Endothelial cell of umbilical vein (primary cell): ENCODE results near the gene COLQ. TPM values are rescaled to one million over a fixed set of nuclear protein-coding genes. Genes with fewer than 3 reads are reported as not detected.

ENCODE experiments used
- BruUV-seq: library from RNA; stranded (reverse); fragments of 400-500 nt; replicated peaks from 2 replicates; lab custom pipeline; 2021; lab: Mats Ljungman, UMichigan
- CTCF ChIA-PET: fragments of 300-600, 350-600 bp; sonication (Branson Sonifier 250); formaldehyde crosslinking; loops from one replicate; lab custom pipeline; 2021; ENCODE audit warnings: antibody characterized with exemption, inconsistent platforms; lab: Charles Lee
- POLR2A ChIA-PET: fragments of 300-600, 350-600 bp; sonication (Branson Sonifier 250); formaldehyde crosslinking; loops from one replicate; lab custom pipeline; 2021; ENCODE audit warnings: antibody characterized with exemption, inconsistent platforms; lab: Charles Lee
- DNase-seq: peaks from one replicate; pipeline ENCODE4 v3.0.0-alpha.2; 2011; ENCODE audit warnings: low read depth, low spot score
- FAIRE-seq: peaks from 2 replicates; lab custom pipeline; 2011; peaks lifted over from hg19 to GRCh38; lab: Jason Lieb, UNC
- H2AFZ ChIP-seq: 2 replicates; pipeline ENCODE4 v1.6.0; 2012; ENCODE audit warnings: low read depth, low read length, control low read depth, inconsistent platforms
- H3K27ac ChIP-seq: 2 replicates; pipeline ENCODE4 v1.5.1; 2011; ENCODE audit warnings: low read depth, mild to moderate bottlenecking, control low read depth, low read length, moderate library complexity; ENCODE audit not compliant: insufficient read depth
- H3K27me3 ChIP-seq, 2 experiments: 2 replicates each; pipeline versions ENCODE4 v1.6.0 to v1.6.1; 2011; ENCODE audit warnings: low read length in 2 of 2, mixed read lengths in 1 of 2; ENCODE audit not compliant: control insufficient read depth in 2 of 2, insufficient read depth in 2 of 2
- H3K36me3 ChIP-seq, 2 experiments: 2 replicates in 1 of 2; 3 replicates in 1 of 2; pipeline ENCODE4 v1.5.1; 2011; ENCODE audit warnings: low read length in 2 of 2, mild to moderate bottlenecking in 1 of 2, moderate library complexity in 1 of 2; ENCODE audit not compliant: control insufficient read depth in 2 of 2, insufficient read depth in 2 of 2; ENCODE audit errors: extremely low read depth in 1 of 2
- H3K4me1 ChIP-seq: 3 replicates; pipeline ENCODE4 v1.5.1; 2011; ENCODE audit warnings: mild to moderate bottlenecking, low read length; ENCODE audit not compliant: control insufficient read depth, insufficient read depth; ENCODE audit errors: extremely low read depth
- H3K4me2 ChIP-seq: 2 replicates; pipeline ENCODE4 v1.6.1; 2011; ENCODE audit warnings: low read length, control low read depth, mixed read lengths; ENCODE audit not compliant: insufficient read depth
- H3K4me3 ChIP-seq, 3 experiments: fragments of 200-600 bp in 1 of 3; sonication (generic), shearing (Covaris generic) in 1 of 3; replicated peaks in 1 of 3; 2 replicates each; pipeline ENCODE4 v1.5.1; 2011 to 2016; ENCODE audit warnings: control low read depth in 3 of 3, low read length in 3 of 3, mild to moderate bottlenecking in 2 of 3, inconsistent platforms in 1 of 3, low read depth in 1 of 3, moderate library complexity in 1 of 3; ENCODE audit not compliant: insufficient read depth in 1 of 3
- H3K79me2 ChIP-seq: 2 replicates; pipeline ENCODE4 v1.6.0; 2012; ENCODE audit warnings: low read length, inconsistent platforms; ENCODE audit not compliant: control insufficient read depth, insufficient read depth
- H3K9ac ChIP-seq: replicated peaks from 2 replicates; pipeline ENCODE3; 2011; ENCODE audit warnings: low read length, control low read depth; ENCODE audit not compliant: insufficient read depth; ENCODE audit errors: extremely low read depth
- H3K9me1 ChIP-seq: replicated peaks from 3 replicates; pipeline ENCODE4 v1.6.0; 2011; ENCODE audit warnings: mild to moderate bottlenecking, low read length; ENCODE audit not compliant: control insufficient read depth, insufficient read depth; ENCODE audit errors: extremely low read depth
- H3K9me3 ChIP-seq: replicated peaks from 2 replicates; pipeline ENCODE4 v1.5.1; 2012; ENCODE audit warnings: low read length, inconsistent platforms; ENCODE audit not compliant: control insufficient read depth, insufficient read depth
- H4K20me1 ChIP-seq: replicated peaks from 2 replicates; pipeline ENCODE3; 2011; ENCODE audit warnings: mild to moderate bottlenecking, low read length; ENCODE audit not compliant: control insufficient read depth, insufficient read depth; ENCODE audit errors: extremely low read depth
- EZH2 ChIP-seq: IDR thresholded peaks from 2 replicates; pipeline ENCODE4 v1.6.1; 2012; ENCODE audit warnings: borderline replicate concordance, low read depth, mild to moderate bottlenecking, moderate library complexity, low read length, inconsistent platforms; ENCODE audit not compliant: severe bottlenecking
- FOS ChIP-seq: IDR thresholded peaks from 2 replicates; pipeline ENCODE4 v1.6.1; 2011; ENCODE audit warnings: mild to moderate bottlenecking, low read length, moderate library complexity, borderline replicate concordance; ENCODE audit not compliant: insufficient read depth
- GATA2 ChIP-seq: IDR thresholded peaks from 2 replicates; pipeline ENCODE4 v1.7.0; 2011; ENCODE audit warnings: low read depth, mild to moderate bottlenecking, moderate library complexity, mixed read lengths, low read length; ENCODE audit not compliant: insufficient read length, insufficient read depth
- JUN ChIP-seq: IDR thresholded peaks from 2 replicates; pipeline ENCODE4 v1.6.1; 2011; ENCODE audit warnings: borderline replicate concordance, low read depth; ENCODE audit not compliant: insufficient read length, insufficient read depth
- MYC ChIP-seq: IDR thresholded peaks from one replicate; pipeline ENCODE4 v1.6.1; 2011; ENCODE audit warnings: mild to moderate bottlenecking, low read depth, low read length
- POLR2A ChIP-seq: IDR thresholded peaks from 2 replicates; pipeline ENCODE4 v1.6.1; 2012; ENCODE audit warnings: low read depth, mild to moderate bottlenecking, control low read depth, low read length
- POLR2AphosphoS5 ChIP-seq: IDR thresholded peaks from 2 replicates; pipeline ENCODE4 v1.6.1; 2012; ENCODE audit warnings: low read depth, mild to moderate bottlenecking, control low read depth, low read length, moderate library complexity; ENCODE audit not compliant: insufficient read depth
- dilution Hi-C: fragments of 300-500 bp; cut with MboI; formaldehyde crosslinking; loops from one replicate; pipeline ENCODE4 v1.15.0; 2019; ENCODE audit warnings: low sequenced_read_pairs; ENCODE audit not compliant: extremely low pct_ligation_motif_present
- intact Hi-C: fragments of 100-400 bp; cut with micrococcal nuclease; formaldehyde crosslinking; loops from one replicate; pipeline ENCODE4 v1.10.0; 2022
- polyA plus RNA-seq, 4 experiments: library from polyadenylated mRNA; depleted of rRNA in 3 of 4; stranded (reverse) in 3 of 4; unstranded in 1 of 4; fragments of >200 nt; gene quantifications; 2 replicates each; pipeline versions ENCODE4 v1.2.1 to v1.2.3, GENCODE V29; 2011 to 2012; ENCODE audit warnings: missing spikeins in 1 of 4
- total RNA-seq: library from RNA; stranded (reverse); gene quantifications from 2 replicates; pipeline ENCODE4 v1.2.3, GENCODE V29; 2021
- TF ChIP-seq, protein P1 (sequence below), 2 donors: IDR thresholded peaks; 1 replicate in 1 of 2; 2 replicates in 1 of 2; pipeline ENCODE4 v1.5.1; 2011; ENCODE audit warnings: low read length in 2 of 2, mild to moderate bottlenecking in 2 of 2, moderate library complexity in 2 of 2, control low read depth in 1 of 2, inconsistent platforms in 1 of 2, low read depth in 1 of 2; ENCODE audit not compliant: insufficient read depth in 1 of 2; ENCODE audit errors: extremely low read depth in 1 of 2
- TF ChIP-seq, protein P2 (sequence below): IDR thresholded peaks from 2 replicates; pipeline ENCODE4 v1.6.1; 2011; ENCODE audit not compliant: insufficient read depth, insufficient read length

The COLQ gene
- total and polyA plus RNA-seq, 2 donors (not counting 3 experiments of a cell fraction or from before 2014, with no cell fraction given), result 2.0 to 2.3 TPM

DNA sequence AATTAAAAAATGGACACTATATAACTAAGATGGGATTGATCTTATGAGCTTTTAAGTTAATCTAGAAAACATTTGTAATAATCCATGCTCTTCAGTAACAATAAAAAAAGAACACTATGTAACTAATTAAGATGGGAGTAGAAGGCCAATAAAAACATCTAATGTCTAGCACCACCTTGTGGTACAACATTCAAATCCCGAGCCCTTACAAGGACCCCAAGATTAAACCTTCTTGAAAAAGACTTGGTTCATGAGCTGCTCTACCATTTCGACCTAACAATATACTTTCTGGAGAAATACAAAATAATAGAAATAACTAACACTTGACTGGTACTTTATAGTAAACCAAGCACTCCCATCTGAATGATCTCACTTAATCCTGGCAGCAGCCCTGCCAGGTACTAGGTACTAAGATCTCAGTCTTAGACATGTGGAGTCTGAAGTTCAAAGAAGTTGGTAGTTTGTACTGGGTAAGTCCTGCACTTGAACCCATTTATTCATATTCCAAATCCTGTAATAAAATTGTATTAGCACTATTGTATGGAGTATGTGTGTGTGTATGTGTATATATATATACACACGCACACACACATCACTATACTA is 116.0 kb downstream of the COLQ start:
- intact Hi-C loops (loop anchor here (1.0 to 2.0 kb wide), 6 partner anchors 137 to 297 kb away; partner anchors contain the start of gene CAPN7), dilution Hi-C loops (no loop called here)
- Histone ChIP-seq H3K27ac (no peak overlapping the region), H3K4me1 (no peaks in the 10 kb centered on the region), H3K4me2 (no peak overlapping the region), H3K4me3 (no peak overlapping the region), H3K9ac (no peak overlapping the region), H3K79me2 (no peaks in the 10 kb centered on the region), H3K9me3 (no peaks in the 10 kb centered on the region), H3K27me3 (no peaks in the 10 kb centered on the region), H3K9me1 (no peaks in the 10 kb centered on the region), H4K20me1 (no peaks in the 10 kb centered on the region), H2AFZ (no peak overlapping the region), H3K36me3 (peaks cover 0 to under 1% of the 10 kb centered on the region in 2 experiments)
- no peak for TF ChIP-seq GATA2
- TF ChIP-seq POLR2A, result no peak
- TF ChIP-seq, protein P1, sequence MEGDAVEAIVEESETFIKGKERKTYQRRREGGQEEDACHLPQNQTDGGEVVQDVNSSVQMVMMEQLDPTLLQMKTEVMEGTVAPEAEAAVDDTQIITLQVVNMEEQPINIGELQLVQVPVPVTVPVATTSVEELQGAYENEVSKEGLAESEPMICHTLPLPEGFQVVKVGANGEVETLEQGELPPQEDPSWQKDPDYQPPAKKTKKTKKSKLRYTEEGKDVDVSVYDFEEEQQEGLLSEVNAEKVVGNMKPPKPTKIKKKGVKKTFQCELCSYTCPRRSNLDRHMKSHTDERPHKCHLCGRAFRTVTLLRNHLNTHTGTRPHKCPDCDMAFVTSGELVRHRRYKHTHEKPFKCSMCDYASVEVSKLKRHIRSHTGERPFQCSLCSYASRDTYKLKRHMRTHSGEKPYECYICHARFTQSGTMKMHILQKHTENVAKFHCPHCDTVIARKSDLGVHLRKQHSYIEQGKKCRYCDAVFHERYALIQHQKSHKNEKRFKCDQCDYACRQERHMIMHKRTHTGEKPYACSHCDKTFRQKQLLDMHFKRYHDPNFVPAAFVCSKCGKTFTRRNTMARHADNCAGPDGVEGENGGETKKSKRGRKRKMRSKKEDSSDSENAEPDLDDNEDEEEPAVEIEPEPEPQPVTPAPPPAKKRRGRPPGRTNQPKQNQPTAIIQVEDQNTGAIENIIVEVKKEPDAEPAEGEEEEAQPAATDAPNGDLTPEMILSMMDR (IDR thresholded peaks at IDR 0.05; ENCODE audit: extremely low read depth in 1 of 2, insufficient read depth in 1 of 2, low read depth in 1 of 2, low read length in 2 of 2), result peak; percentile 49 to 50
- peak; percentile 71 for DNase-seq
- FAIRE-seq, result peak; percentile 82
- POLR2A ChIA-PET, result interaction anchor here (0.6 to 1.9 kb wide), 3 partner anchors 78 to 200 kb away, joined by 4 to 8 read pairs (median 6); partner anchors contain the start of gene CAPN7
- no TSS peak for BruUV-seq
- CTCF ChIA-PET, result interaction anchor here (0.6 to 13.9 kb wide), 66 partner anchors 9 to 407 kb away, joined by 3 to 350 read pairs (median 6); partner anchors contain the start of genes CAPN7 and SH3BP5

DNA sequence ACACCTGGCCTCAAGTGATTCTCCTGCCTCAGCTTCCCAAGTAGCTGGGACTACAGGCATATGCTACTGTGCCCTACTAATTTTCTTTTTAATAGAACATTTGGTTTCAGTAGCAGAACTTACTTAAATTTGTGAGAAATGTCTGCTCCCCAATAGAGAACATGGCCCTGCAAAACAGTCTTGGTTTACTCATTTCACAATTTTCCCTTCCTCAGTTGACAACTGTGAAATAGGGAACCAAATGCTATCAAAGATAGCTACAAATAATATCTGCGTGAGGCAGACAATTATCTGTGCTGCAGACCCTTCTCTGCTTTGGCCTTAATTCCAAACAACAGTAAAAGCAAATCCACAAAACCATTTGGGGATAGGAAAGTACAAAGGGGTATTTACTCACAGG is 116.7 kb downstream of the COLQ start:
- no peaks in the 10 kb centered on the region for H4K20me1 ChIP-seq
- no peaks in the 10 kb centered on the region for H3K27me3 ChIP-seq
- H3K4me1 ChIP-seq, result no peaks in the 10 kb centered on the region
- ChIA-PET CTCF (interaction anchor here (0.6 to 13.9 kb wide), 57 partner anchors 10 to 408 kb away, joined by 3 to 350 read pairs (median 6); partner anchors contain the start of genes CAPN7 and SH3BP5), POLR2A (interaction anchor here (0.6 to 1.9 kb wide), 3 partner anchors 77 to 199 kb away, joined by 4 to 8 read pairs (median 6); partner anchors contain the start of gene CAPN7)
- DNase-seq (no peak), FAIRE-seq (no peak)
- H3K4me3 ChIP-seq, result no peak overlapping the region
- no peak overlapping the region for H3K9ac ChIP-seq
- BruUV-seq, result no TSS peak
- no peak overlapping the region for H3K4me2 ChIP-seq
- H3K79me2 ChIP-seq, result no peaks in the 10 kb centered on the region
- no peaks in the 10 kb centered on the region for H3K9me3 ChIP-seq
- H3K9me1 ChIP-seq, result no peaks in the 10 kb centered on the region
- dilution Hi-C loops (no loop called here), intact Hi-C loops (loop anchor here (1.0 to 2.0 kb wide), 6 partner anchors 136 to 296 kb away; partner anchors contain the start of gene CAPN7)
- H2AFZ ChIP-seq, result no peak overlapping the region
- H3K36me3 ChIP-seq, result no peaks in the 10 kb centered on the region
- no peak overlapping the region for H3K27ac ChIP-seq
- TF ChIP-seq FOS, result no peak
- TF ChIP-seq POLR2AphosphoS5, result no peak
- no peak for TF ChIP-seq EZH2
- TF ChIP-seq, protein P2, sequence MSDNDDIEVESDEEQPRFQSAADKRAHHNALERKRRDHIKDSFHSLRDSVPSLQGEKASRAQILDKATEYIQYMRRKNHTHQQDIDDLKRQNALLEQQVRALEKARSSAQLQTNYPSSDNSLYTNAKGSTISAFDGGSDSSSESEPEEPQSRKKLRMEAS, result no peak
- TF ChIP-seq, protein P1 (IDR thresholded peaks at IDR 0.05; ENCODE audit: extremely low read depth in 1 of 2, insufficient read depth in 1 of 2, low read depth in 1 of 2, low read length in 2 of 2), result no peak
- no peak for TF ChIP-seq GATA2
- no peak for TF ChIP-seq POLR2A
- TF ChIP-seq MYC, result no peak
- TF ChIP-seq JUN, result no peak
